HL-60 (cell line): ENCODE data around the gene TSEN2.

Experiments
- CTCF ChIP-seq: IDR thresholded peaks from one replicate; pipeline ENCODE4 v1.5.1; 2011; ENCODE audit warnings: low read length, control low read depth, inconsistent platforms; ENCODE audit not compliant: insufficient read depth
- GABPA ChIP-seq: IDR thresholded peaks from 2 replicates; pipeline ENCODE4 v1.6.1; 2012; ENCODE audit warnings: low read depth
- REST ChIP-seq: IDR thresholded peaks from 2 replicates; pipeline ENCODE4 v1.6.1; 2012; ENCODE audit warnings: low read depth; ENCODE audit not compliant: insufficient replicate concordance

- TF ChIP-seq REST (no peak), CTCF (no peak), GABPA (no peak)
Measured at GRCh38 chr3:12437221-12437605, 47.1 kb upstream of the TSEN2 start.
